ENCODE results near the gene ATG2A. TPM values are rescaled to one million over a fixed set of nuclear protein-coding genes. Genes with fewer than 3 reads are reported as not detected.

ATG2A gene
- total and polyA plus RNA-seq, 9 of the 15 experiments (the other 6 are each of a cell fraction or from before 2014, with no cell fraction given): 0.25 to 45.9 (median 5.2) TPM

- TF ChIP-seq MNT (conservative IDR thresholded peaks at IDR 0.05) (no peak; a peak in 1 of 4 replicates), RCOR1 (IDR thresholded peaks at IDR 0.05; ENCODE audit: borderline replicate concordance in 1 of 2, low read depth in 2 of 2, low read length in 2 of 2) (0 out of 4 replicates have a peak, but pooled peaks of 1 of the 2 experiments have one; percentile 45), NCOR1 (IDR thresholded peaks at IDR 0.05) (no peak), ETV1 (tag; conservative IDR thresholded peaks at IDR 0.05; ENCODE audit: low read depth) (no peak), YY1 (IDR thresholded peaks at IDR 0.05; ENCODE audit: borderline replicate concordance in 1 of 3, control insufficient read depth in 1 of 3, extremely low read depth in 1 of 3, insufficient read depth in 3 of 3, insufficient read length in 1 of 3, insufficient replicate concordance in 2 of 3, low read depth in 1 of 3, low read length in 2 of 3) (peak in 1 of 3 experiments; percentile 52), ZNF561 (CRISPR knock-in tag; conservative IDR thresholded peaks at IDR 0.05) (no peak), MCM2 (IDR thresholded peaks at IDR 0.05; ENCODE audit: low read depth) (no peak), RNF2 (IDR thresholded peaks at IDR 0.05) (no peak), YBX1 (IDR thresholded peaks at IDR 0.05) (no peak), HSF4 (CRISPR knock-in tag; IDR thresholded peaks at IDR 0.05; ENCODE audit: borderline replicate concordance) (no peak), XRCC3 (IDR thresholded peaks at IDR 0.05) (no peak), SMARCA5 (IDR thresholded peaks at IDR 0.05) (0 out of 2 replicates have a peak, but pooled peaks have one; percentile 20), ZNF449 (CRISPR knock-in tag; IDR thresholded peaks at IDR 0.05) (no peak), CTCF (IDR thresholded peaks at IDR 0.05 in 2 of 3, conservative IDR thresholded peaks at IDR 0.05 in 1 of 3; ENCODE audit: insufficient read depth in 2 of 3, low read depth in 1 of 3, low read length in 3 of 3) (peak; percentile 92 to 97 (median 95)), ELF2 (CRISPR knock-in tag; IDR thresholded peaks at IDR 0.05) (no peak), E2F3 (CRISPR knock-in tag; IDR thresholded peaks at IDR 0.05) (no peak), HMBOX1 (IDR thresholded peaks at IDR 0.05) (no peak), ZNF639 (CRISPR knock-in tag; conservative IDR thresholded peaks at IDR 0.05 in 1 of 2, IDR thresholded peaks at IDR 0.05 in 1 of 2) (no peak), SP1 (CRISPR knock-in tag; IDR thresholded peaks at IDR 0.05) (peak; percentile 73), ZNF124 (CRISPR knock-in tag; IDR thresholded peaks at IDR 0.05) (no peak)
Observed at GRCh38 chr11:64894070-64894811, 22.8 kb downstream of the ATG2A start (continued).

Data from K562 (cell line).